ENCODE results near the gene HOXA11.

HOXA11 gene

GRCh38 chr7:27158436-27159265, 26.4 kb downstream of the HOXA11 start:
- no peak for DNase-seq (ENCODE audit: low read depth)

DNA sequence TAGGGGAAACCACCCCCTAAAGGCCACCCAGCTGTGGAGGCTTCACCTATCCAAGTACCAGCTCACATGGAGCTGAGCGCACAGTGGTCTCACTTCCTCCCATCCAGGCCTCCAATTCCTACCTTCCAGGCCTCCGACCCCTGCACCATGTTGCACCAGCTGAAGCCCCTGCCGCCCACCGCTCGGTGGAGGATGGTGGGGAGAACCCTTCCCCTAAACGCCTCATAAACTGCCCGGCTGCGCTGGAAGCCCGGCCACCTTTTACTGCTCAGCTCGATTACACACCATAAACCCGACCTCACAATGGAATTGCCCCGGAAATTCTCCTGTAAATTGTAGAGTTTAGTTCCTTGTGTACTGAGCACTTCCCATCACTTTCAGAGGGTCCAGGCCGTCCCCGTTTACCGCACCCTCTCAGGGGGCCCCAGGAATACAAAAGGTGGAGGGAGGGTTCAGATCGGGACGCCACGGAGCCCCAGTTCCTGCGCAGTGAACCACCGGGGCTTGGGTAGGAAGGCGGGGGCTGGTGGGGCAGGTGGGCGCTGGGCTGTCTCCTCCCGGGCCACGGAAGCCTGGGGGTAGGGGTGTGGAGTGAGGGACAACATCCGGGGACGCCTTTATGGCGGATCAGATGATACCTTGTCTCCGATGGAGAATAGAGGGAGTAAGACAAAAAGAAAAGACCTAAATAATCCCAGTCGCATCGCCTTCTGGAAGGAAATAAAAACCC, 27.2 kb downstream of the HOXA11 start:
- DNase-seq (ENCODE audit: low read depth) = no peak

- no peak for DNase-seq (ENCODE audit: low read depth)
Observed at GRCh38 chr7:27156916-27157701, 27.9 kb downstream of the HOXA11 start.

DNA sequence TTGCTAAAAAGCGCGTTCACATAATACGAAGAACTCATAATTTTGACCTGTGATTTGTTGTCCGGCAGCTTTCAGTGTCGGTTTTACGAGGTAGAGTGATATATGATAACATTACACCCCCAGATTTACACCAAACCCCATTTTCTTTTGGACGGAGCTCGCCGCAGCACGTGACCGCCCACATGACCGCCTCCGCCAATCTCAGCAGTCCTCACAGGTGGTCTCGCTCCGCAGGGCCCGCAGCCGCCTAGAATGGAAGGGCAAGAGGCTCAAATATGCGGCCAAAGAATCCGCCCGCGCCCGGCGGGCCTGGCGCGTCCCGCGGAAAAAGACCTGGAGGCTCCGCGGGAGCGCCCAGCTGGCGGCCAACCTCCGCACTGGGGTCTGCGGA, 28.5 kb downstream of the HOXA11 start, which contains the start of gene HOXA7:
Gene HOXA7, minus strand, starts transcription at position 168 of the 391 bp plus-strand sequence. Its CDS starts 130 bp downstream, at position 38.
- DNase-seq (ENCODE audit: low read depth) = peak; percentile 64

DNA sequence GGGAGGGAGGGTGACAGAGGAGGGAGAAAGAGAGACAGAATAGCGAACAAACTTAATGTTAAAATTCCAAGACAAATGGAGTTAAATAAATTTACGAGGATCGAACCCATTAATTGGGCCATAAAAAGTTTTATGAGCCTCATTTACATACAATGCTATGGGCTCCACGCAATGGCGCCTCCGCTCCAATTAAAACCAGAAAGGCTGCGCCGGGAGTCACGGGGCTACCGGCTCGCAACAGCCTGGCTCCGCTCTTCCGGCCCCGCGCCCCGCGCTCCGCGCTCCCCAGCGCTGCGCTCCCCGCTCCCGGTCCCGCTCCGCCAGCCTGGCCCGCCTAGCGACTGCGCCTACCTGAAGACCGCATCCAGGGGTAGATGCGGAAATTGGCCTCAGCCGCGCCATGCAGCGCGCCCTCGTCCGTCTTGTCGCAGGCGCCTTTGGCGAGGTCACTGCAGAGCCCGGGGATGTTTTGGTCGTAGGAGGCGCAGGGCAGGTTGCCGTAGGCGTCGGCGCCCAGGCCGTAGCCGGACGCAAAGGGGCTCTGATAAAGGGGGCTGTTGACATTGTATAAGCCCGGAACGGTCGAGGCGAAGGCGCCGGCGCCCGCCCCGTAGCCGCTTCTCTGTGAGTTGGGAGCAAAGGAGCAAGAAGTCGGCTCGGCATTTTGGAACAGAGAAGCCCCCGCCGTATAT, 29.1 kb downstream of the HOXA11 start:
- DNase-seq (ENCODE audit: low read depth) = no peak

DNA sequence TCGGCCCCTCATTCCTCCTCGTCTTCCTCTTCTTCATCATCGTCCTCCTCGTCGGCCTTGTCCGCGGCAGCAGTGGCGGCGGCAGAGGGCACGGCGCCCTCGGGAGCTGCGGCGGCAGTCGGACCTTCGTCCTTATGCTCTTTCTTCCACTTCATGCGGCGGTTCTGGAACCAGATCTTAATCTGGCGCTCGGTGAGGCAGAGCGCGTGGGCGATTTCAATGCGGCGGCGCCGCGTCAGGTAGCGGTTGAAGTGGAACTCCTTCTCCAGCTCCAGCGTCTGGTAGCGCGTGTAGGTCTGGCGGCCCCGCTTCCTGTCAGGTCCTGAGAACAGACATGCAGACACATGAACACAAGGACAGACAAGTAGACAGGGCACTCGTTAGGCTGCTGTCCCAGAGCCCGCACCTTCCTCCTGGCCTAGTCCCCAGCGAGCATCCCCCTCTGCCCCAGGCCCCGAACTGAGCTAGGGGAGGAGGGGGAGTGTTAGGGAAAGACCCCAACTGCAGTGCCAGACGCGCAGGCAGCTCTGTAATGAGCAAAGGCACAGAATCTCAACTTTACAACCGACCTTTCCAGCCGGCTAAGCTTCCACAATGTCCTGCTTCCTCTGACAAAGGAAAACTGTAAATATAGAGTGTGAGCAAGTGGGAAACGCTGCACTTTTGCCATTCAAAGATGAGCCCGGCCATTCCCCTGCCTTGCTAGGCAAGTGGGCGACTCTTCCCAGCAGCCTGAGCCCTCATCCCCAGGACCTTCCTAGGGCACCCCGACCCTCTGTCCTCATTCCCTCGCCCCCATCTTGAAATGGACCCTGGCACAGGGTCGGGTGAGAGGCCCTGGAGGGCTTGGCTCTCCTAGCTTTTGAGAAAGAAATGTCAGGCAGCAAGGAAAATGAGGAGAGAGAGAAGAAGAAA, 29.9 kb downstream of the HOXA11 start:
- no peak for DNase-seq (ENCODE audit: low read depth)

- no peak for DNase-seq (ENCODE audit: low read depth)
Observed at GRCh38 chr7:27154369-27154768, 30.7 kb downstream of the HOXA11 start.

GRCh38 chr7:27153526-27153925, 31.5 kb downstream of the HOXA11 start:
- no peak for DNase-seq (ENCODE audit: low read depth)

GRCh38 chr7:27152816-27153442, 32.1 kb downstream of the HOXA11 start:
- no peak for DNase-seq (ENCODE audit: low read depth)

DNA sequence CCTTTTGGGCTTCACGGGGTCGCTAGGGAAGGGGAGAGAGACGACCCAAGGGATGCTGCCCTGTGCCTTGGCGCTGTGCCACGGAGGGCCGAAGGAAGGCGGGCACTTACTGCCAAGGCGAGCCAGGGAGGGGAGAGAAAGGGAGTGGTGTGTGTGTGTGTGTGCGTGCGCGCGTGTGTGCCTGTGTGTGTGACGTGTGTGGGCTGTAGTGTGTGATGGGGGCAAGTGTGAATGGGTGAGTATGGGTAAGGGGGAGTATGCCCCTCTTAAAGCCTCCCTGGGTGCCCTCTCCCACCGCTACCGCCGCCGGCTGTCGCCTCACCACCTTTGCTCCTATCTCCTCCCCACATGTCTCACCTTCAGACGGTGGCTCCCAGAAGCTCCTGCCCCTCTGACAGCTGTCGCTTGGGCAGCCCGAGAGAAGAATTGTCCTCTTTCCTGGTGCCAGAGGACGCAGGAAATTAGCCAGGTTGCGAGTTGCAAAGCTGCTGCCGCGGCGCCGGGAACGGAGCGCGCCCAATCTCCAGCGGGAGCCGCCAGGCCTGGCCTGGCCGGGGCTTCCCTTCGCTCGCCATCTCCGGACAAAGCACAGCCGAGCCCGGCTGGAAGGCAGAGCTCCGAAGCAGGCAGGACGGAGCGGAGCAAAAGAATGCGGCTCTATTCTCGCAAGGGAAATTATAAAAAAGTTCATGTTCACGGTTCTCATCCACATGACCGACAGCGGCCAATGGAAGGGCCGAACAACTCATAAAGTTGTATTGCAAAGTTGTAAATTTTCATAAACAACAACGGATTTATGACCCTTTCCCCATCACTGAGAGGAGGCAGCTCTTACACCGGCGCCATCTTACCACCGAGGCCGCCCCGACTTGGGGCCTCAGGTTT, 32.9 kb downstream of the HOXA11 start, which contains the start of gene HOXA3:
Gene HOXA3, minus strand, starts transcription at position 653 of the 885 bp plus-strand sequence. CDS start 41,943 bp downstream, outside the sequence.
- peak; percentile 85 for DNase-seq (ENCODE audit: low read depth)

GRCh38 chr7:27151341-27151930, 33.6 kb downstream of the HOXA11 start:
- DNase-seq (ENCODE audit: low read depth) = no peak

DNA sequence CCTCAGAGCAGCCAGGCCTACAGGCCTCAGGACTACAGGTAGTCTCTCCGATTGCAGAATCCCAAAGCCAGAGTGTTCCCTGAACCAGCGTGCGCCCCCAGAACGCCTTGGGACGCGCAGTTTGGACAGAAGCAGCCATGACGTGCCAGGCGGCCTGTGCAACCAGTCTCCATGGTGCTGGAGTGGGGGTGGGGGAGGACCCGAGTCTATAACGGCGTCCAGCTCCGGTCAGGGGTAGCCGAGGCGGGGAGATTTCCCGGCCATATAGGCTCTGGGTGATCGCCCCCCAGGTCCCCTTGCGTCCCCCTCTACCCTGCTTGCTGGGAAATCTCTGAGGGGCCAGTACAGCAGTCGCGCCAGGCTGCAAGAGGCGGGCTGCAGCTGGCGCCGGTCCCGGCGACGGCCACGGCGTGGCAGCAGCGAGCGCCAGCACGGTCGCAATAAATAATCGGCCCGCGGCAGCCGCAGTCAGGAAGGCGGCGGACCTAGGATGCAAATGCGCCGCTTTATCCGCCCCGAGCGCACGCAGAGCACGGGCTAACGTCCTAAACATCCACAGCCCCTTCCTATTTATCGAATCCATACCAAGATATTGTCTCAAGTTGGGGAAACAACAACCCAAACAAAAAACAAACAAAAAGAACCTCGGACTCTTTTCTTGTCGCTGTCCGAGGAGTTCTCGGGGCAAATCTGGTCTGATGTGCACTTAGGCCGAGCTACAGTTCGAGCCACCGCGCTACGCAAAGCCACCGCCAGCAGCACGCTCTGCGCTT, 34.3 kb downstream of the HOXA11 start:
- DNase-seq (ENCODE audit: low read depth) = peak; percentile 65

DNA sequence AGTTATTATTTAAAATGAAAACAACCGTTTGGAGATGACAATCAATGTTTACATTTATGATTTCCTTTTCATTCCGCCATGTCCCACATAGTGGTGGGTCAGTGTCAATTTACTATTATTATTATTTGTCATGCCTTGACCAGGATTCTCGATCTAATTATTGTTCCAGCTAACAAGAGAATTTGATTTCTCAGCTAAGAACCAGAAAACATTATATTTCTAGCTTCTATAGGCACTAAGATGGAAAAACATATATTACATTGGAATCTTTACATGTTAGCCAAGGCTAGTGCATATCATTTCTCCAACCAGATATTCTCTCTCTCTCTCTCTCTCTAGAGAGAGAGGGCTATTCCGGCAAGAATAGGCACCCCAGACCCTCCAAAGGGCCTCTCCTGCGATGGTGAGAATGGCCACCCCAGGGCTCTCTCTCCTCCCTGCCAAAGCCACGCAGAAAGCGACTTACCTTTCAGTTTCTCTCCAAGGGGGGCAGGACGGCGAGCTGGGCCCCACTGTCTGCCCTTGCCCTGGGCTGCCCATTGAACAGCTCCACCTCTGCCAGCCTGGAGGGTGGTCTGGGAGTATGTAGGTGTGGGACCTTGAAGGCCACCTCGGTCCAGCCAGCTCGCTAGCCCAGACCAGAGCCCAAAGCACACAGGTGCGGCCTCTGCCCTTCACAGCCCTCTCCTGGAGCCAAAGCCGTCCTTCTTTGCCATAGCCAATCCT, 35.0 kb downstream of the HOXA11 start:
- DNase-seq (ENCODE audit: low read depth) = no peak

DNA sequence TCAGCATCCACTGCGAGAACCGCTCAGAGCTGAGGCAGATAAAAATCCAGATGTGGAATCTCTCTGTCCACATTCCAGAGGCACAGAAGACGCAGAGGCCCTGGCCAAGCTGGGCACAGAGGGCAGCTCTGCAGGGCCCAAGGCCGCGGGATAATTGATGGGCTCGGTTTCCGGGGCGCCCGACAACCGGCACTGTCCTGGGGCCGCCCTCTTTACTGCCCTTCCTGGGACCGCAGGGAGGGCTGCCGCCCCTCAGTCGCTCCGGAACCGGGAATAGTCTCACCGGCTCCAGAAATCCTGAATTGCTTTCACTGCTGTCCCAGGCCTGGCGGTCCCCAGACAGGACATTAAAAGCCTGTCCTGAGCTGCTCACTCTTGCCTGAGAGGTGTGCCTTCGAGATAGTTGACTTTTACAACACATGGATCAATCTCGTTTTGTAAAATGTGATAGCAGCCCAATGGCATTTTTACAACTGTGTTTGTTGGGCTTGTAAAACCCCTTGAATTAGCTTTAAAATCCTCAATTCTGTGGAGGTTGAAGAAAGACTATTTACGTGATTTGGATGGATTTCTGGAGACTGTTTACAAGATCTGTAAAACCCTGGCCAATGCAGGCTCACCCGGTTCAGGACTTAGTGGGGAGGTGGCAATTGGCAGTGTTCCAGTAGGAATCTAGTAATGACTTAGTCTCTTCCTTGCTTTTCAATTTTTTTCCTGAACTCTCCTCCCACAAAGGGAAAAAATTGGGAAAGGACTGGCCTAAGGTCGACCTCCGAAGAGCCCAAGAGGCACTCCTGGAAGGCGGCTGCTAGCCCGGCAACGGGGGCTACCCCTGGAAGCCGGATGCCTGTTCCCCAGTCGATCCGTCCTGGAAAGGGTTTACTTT, 36.0 kb downstream of the HOXA11 start:
- no peak for DNase-seq (ENCODE audit: low read depth)

DNA sequence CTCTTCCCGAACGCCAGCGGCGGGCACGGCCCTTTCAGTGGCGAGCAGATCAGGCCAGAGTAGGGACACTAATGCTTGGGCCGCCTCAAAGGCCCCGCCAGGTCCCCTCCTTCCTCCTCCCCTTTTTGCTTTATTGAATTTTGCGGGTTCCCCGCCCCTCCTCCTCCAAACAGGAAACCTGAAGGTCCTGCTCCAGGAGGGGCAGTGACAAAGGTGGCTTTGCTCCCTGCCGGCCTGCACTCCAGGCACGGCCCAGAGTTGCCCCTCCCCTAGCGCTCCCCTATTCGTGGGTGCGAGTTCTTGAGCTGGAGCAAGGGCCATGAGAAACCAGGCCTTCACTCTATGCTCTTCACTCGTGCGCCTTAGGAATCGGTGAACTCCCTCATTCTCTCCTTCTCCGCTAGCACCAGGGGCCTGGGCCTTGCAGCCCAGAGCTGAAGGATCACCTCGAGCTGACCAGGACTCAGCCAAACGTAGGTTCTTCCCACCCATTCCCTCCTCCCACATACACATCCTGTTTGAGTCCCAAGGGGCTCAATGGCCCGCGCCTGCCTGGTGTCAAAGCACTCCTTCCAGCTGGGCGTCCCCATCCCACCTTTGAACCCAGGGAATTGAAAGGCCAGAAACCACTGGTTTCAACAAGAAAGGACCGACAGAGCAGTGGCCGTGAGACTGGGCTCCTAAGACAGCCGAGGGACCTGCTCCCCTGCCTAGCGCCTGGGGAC, 36.8 kb downstream of the HOXA11 start:
- no peak for DNase-seq (ENCODE audit: low read depth)
